Activated CD4-positive, alpha-beta memory T cell treated with anti-CD3 and anti-CD28 coated beads, Interleukin-2, amount 10 ng/mL, durations not matched to agents 7 days and 5 days (primary cell): ENCODE data around the gene LRPAP1. TPM values are rescaled to one million over a fixed set of nuclear protein-coding genes. Genes with fewer than 3 reads are reported as not detected.

Experiments used
- CTCF ChIA-PET: fragments of 350-600 bp; sonication (Branson Sonifier 250); formaldehyde crosslinking; loops from one replicate; lab custom pipeline; 2021; ENCODE audit warnings: antibody characterized with exemption, inconsistent platforms; lab: Charles Lee
- POLR2A ChIA-PET: fragments of 350-600 bp; sonication (Branson Sonifier 250); formaldehyde crosslinking; loops from one replicate; lab custom pipeline; 2021; ENCODE audit warnings: antibody characterized with exemption; lab: Charles Lee
- DNase-seq: peaks from one replicate; pipeline ENCODE4 v3.0.0-alpha.2; 2020
- H3K27ac Mint-ChIP-seq: one replicate; pipeline ENCODE4 v1.8.0; 2021; ENCODE audit warnings: mild to moderate bottlenecking, mixed read lengths
- H3K27me3 Mint-ChIP-seq: one replicate; pipeline ENCODE4 v1.8.0; 2021; ENCODE audit warnings: mixed read lengths
- H3K36me3 Mint-ChIP-seq: one replicate; pipeline ENCODE4 v1.8.0; 2021; ENCODE audit warnings: low read depth, mixed read lengths
- H3K4me1 Mint-ChIP-seq: one replicate; pipeline ENCODE4 v1.8.0; 2021; ENCODE audit warnings: mixed read lengths
- H3K4me3 Mint-ChIP-seq: one replicate; pipeline ENCODE4 v1.8.0; 2021; ENCODE audit warnings: mild to moderate bottlenecking, mixed read lengths
- H3K9me3 Mint-ChIP-seq: one replicate; pipeline ENCODE4 v1.8.0; 2021; ENCODE audit warnings: mixed read lengths
- total RNA-seq, 2 experiments: library from RNA; stranded (reverse); gene quantifications; one replicate each; pipeline ENCODE4 v1.2.3, GENCODE V29; 2021

LRPAP1 gene
- total RNA-seq, 2 experiments from 2014 or later, result 71.0 to 72.3 TPM

DNA sequence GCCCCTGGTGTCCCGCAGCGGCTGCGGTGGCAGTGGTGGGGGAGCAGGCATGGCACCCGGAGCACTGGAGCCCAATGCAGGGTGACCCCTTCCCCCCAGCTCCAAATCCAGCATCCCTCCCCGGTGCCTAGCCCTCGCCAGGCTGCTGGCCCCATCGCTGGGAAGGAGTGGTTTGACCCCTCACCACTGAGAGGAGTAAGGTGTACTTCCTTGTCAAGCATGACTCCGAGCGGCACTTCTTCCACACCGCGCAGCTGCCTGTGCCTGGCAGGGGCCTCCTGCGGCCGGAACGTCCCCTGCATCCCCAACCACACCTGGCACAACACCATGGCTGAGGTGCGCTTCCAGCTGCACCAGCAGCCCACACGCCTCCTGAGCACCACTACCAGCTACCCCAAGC lies 27.0 kb downstream of the LRPAP1 start:
- no peaks in the 10 kb centered on the region for H3K27me3 Mint-ChIP-seq
- no peak for DNase-seq
- H3K36me3 Mint-ChIP-seq, result peaks cover 20% of the 10 kb centered on the region
- CTCF ChIA-PET, result interaction anchor here (1.9 kb wide), 1 partner anchor 25 kb away, joined by 7 read pairs; no protein-coding TSS in a partner anchor
- H3K9me3 Mint-ChIP-seq, result no peaks in the 10 kb centered on the region
- POLR2A ChIA-PET, result interaction anchor here (0.6 kb wide), 1 partner anchor 398 kb away, joined by 3 read pairs; no protein-coding TSS in a partner anchor
- H3K4me1 Mint-ChIP-seq, result peaks cover 10% of the 10 kb centered on the region
- H3K4me3 Mint-ChIP-seq, result no peak overlapping the region
- no peak overlapping the region for H3K27ac Mint-ChIP-seq

DNA sequence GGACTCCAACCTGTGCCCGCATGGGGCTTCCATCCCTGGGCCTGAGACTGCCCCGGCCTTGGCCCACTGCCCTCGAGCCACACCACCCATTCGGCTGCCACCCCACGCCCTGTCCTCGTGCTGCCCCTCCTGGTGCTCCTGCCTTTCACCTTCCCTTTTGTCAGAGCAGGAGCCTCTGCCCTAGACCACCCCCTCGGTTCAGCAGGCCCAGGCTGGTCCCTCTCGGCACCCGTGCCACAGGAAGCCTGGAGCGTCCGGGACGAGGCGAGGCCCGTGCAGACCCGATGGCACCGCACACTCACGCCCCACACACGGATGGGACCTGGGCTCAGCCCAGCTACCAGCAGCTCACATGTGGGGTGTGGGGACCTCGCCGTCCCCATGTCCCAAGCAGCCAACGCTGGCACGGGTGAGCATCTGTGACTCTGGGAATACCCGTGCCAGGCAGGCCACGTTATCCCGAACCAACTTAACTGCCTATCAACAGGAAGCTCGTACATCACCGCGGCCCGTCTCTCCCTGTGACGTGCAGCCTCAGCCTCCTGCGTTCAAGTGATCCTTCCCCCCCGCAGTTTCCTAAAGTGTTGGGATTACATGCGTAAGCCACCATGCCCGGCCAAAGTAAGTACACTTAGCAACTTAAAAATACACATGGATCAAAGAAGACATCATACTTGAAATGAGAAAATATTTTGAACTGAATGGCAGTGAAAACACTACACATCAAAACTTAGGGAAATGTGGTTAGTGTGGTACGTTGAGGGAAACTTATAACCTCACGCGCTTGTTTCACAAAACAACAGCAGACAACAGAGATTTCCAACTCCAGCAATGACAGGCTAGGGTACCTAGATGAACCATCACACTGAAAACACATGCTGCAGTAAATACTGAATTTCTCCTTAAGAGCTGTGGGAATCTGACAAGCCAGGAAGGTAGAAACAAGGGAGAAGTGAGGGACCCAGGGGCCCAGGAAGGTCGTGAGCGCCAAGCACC lies 29.0 kb downstream of the LRPAP1 start:
- ChIA-PET POLR2A (no interaction called here), CTCF (no interaction called here)
- Mint-ChIP-seq H3K36me3 (peaks cover 9% of the 10 kb centered on the region), H3K27ac (no peak overlapping the region), H3K9me3 (no peaks in the 10 kb centered on the region), H3K4me3 (no peak overlapping the region), H3K4me1 (peaks cover 8% of the 10 kb centered on the region), H3K27me3 (no peaks in the 10 kb centered on the region)
- DNase-seq, result no peak

DNA sequence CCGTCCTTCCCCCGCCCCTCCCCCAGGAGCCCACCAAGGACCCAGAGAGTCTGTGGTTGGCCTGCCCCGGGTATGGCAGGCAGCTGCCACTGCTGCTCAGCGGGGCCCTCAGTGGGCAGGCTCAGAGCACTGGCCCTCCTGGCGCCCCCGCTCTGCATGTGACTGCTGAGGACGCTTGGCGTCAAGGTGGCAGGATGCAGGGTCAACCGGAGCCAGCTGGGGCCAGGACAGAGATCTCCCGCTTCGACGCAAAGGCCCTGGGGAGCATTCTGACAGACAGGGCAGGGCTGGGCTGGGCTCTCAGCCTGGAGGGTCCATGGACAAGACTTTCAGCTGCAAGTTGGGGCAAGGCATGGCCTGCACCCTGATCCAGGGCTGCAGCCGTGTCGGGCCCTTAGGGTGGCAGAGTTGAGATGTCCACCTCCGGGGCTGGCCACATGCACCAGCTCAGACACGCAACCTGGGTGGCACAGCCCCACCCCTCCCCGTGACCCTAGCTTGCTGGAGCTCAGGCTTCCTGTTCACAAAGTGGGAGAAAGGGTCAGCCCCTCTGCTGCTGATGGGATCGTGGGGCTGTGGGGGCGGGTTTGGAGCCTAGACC lies 30.3 kb downstream of the LRPAP1 start:
- POLR2A ChIA-PET, result no interaction called here
- DNase-seq, result no peak
- Mint-ChIP-seq H3K27ac (no peak overlapping the region), H3K4me3 (no peak overlapping the region), H3K4me1 (peaks cover 8% of the 10 kb centered on the region), H3K27me3 (no peaks in the 10 kb centered on the region), H3K9me3 (no peaks in the 10 kb centered on the region), H3K36me3 (peaks cover 3% of the 10 kb centered on the region)
- CTCF ChIA-PET, result no interaction called here

DNA sequence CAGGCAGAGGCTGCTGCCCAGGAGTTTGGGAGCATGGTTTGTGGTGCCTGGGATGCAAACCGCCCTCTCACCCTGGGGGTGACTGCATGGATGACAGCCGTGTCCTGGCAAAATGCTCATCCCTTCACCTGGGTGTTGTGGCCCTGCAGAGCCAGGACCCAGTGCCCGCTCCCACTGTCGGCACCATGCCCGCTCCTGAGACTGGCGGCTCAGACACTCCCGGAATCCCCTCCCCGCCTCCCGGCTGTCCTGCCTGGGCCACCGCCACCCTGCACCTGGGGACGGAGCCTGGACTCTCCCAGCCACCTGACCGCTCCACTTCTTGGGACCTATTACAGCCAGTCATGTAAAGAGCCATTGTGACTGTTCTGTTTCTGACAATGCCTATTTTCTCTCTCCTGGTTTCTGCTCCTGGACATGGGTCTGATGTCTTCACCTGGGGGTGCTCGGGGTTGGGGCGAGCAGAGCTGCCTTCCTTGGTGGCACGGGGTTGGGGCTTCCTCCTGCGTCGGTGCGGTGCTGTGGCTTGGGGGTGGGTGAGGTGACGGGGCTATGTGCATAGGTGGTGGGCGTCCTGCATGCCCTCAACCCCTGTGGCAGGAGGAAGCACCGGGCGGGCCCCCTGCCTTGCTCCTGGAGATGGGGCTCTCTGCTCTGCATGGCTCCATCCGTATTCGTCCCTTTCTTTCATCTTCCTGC lies 30.9 kb downstream of the LRPAP1 start:
- CTCF ChIA-PET, result no interaction called here
- H3K9me3 Mint-ChIP-seq, result no peaks in the 10 kb centered on the region
- no peak overlapping the region for H3K27ac Mint-ChIP-seq
- peaks cover 8% of the 10 kb centered on the region for H3K4me1 Mint-ChIP-seq
- no peaks in the 10 kb centered on the region for H3K36me3 Mint-ChIP-seq
- H3K27me3 Mint-ChIP-seq, result no peaks in the 10 kb centered on the region
- POLR2A ChIA-PET, result no interaction called here
- H3K4me3 Mint-ChIP-seq, result no peak overlapping the region
- no peak for DNase-seq

DNA sequence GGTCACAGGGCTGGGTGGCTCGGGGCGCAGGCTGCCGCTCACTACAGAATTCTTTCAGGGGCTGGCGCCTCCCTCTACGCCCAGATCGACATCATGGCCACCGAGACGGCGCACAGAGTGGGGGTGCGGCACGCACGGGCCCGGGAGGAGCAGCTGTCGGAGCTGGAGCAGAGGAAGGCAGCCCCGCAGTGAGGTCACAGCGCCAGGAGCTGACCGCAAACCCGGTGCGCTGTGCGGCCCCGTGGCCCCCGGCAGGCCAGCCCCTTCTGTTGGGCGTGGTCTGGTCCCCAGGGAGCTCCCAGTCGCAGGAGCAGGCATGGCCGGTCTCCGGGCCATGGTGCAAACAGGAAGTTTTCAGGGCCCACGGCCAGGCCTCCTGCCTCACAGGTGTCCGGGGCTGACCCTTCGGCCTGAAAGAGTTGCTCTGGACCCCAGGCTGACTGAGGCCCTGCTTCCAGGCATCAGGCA lies 31.6 kb downstream of the LRPAP1 start:
- Mint-ChIP-seq H3K4me1 (peaks cover 8% of the 10 kb centered on the region), H3K27ac (no peak overlapping the region), H3K36me3 (no peaks in the 10 kb centered on the region), H3K4me3 (no peak overlapping the region), H3K27me3 (no peaks in the 10 kb centered on the region), H3K9me3 (no peaks in the 10 kb centered on the region)
- DNase-seq, result no peak
- ChIA-PET POLR2A (no interaction called here), CTCF (no interaction called here)

DNA sequence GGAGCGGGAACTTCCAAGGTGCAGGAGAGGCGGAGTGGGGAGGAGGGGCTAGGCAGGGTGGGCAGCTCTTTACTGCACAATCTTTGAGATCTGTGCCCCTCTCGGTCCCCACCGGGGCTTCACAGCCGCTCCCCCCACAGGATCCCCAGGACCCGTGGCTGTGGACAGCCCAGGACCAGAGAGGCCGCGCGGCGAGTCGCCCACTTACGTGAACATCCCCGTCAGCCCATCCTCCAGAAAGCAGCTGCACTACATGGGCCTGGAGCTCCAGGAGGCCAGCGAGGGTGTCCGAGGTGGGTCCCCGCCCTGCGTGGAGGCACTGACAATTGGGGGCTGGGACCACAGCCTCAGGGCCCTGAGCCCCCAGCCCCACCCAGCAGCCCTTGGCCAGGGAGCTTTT lies 32.1 kb downstream of the LRPAP1 start:
- Mint-ChIP-seq H3K4me1 (peaks cover 8% of the 10 kb centered on the region), H3K36me3 (no peaks in the 10 kb centered on the region), H3K27ac (no peak overlapping the region), H3K4me3 (no peak overlapping the region), H3K27me3 (peaks cover 2% of the 10 kb centered on the region), H3K9me3 (no peaks in the 10 kb centered on the region)
- DNase-seq, result no peak
- POLR2A ChIA-PET, result no interaction called here
- CTCF ChIA-PET, result no interaction called here

DNA sequence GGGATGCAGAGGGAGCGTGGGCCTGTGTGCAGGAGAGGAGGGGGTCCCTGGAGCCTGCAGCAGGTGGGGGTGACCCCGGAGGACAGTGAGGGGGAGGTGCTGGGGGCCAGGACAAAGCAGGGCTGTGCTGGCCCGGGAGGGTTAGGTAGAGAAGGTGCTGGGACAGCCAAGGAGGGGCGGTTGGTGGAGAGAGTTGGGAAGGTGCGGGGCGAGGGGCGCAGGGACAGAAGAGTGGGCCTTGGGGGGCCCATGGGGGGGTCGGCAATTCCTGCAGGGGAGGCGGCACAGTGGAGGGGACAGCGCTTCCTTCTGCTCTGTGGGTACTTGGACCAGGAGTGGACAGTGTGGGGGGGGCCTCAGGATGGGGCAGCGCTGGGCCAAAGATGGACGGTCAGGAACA lies 32.5 kb downstream of the LRPAP1 start:
- H3K4me3 Mint-ChIP-seq, result no peak overlapping the region
- H3K27ac Mint-ChIP-seq, result no peak overlapping the region
- no peaks in the 10 kb centered on the region for H3K36me3 Mint-ChIP-seq
- CTCF ChIA-PET, result no interaction called here
- POLR2A ChIA-PET, result no interaction called here
- H3K4me1 Mint-ChIP-seq, result peaks cover 8% of the 10 kb centered on the region
- no peak for DNase-seq
- peaks cover 2% of the 10 kb centered on the region for H3K27me3 Mint-ChIP-seq
- H3K9me3 Mint-ChIP-seq, result no peaks in the 10 kb centered on the region

DNA sequence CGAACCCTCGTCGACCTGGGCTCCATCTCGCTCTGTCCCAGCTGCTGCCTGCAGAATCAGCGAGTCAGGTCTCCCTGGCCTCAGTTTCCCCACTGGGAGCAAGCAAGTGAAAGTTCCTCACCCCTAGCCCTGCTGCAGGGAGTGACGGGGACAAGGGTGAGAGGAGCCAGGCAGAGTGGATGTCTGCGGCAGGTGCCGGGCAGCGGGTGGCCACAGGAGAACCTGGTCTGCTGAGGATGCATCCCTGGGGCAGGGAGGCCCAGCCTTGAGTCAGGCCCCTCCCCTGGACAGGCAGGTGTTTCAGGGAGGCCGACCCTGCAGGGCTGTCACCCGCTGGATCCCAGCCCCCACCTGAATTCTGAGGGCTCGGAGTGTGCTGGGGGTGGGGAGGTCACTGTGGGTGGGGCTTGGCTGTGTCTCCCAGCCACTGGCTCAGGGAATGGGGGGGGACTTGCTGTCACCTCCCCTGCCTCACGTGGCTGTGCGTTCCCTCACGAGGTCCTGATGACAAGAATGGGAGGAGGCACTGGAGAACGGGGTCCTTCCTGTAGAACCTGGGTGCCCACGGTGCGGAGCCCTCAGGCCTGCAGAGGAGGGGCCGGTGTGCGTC lies 33.2 kb downstream of the LRPAP1 start:
- ChIA-PET POLR2A (no interaction called here), CTCF (no interaction called here)
- H3K27me3 Mint-ChIP-seq, result peaks cover 2% of the 10 kb centered on the region
- H3K36me3 Mint-ChIP-seq, result no peaks in the 10 kb centered on the region
- H3K9me3 Mint-ChIP-seq, result no peaks in the 10 kb centered on the region
- no peak for DNase-seq
- peaks cover 8% of the 10 kb centered on the region for H3K4me1 Mint-ChIP-seq
- no peak overlapping the region for H3K4me3 Mint-ChIP-seq
- no peak overlapping the region for H3K27ac Mint-ChIP-seq

DNA sequence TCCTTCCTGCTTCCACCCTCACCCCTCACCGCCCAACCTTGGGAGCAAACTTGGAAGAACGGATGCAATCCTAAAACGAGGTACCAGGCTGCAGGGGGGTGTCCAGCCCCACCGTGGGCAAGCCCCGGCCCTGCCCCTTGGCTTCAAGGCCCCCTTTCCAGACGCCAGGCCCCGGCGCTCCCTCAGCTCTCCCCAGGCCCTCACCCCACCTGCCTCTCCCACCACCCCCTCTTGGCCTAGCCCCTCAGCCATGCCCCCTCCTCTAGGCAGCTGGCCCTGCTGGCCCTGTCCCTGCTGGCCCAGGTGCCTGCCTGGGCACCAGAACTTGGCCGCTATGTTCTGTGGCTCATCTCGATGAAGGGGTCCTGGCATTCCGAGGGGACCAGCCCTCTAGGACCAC lies 33.8 kb downstream of the LRPAP1 start:
- Mint-ChIP-seq H3K27me3 (peaks cover 2% of the 10 kb centered on the region), H3K4me1 (peaks cover 2% of the 10 kb centered on the region), H3K4me3 (no peak overlapping the region), H3K27ac (no peak overlapping the region), H3K9me3 (no peaks in the 10 kb centered on the region), H3K36me3 (no peaks in the 10 kb centered on the region)
- ChIA-PET CTCF (no interaction called here), POLR2A (no interaction called here)
- DNase-seq, result no peak

DNA sequence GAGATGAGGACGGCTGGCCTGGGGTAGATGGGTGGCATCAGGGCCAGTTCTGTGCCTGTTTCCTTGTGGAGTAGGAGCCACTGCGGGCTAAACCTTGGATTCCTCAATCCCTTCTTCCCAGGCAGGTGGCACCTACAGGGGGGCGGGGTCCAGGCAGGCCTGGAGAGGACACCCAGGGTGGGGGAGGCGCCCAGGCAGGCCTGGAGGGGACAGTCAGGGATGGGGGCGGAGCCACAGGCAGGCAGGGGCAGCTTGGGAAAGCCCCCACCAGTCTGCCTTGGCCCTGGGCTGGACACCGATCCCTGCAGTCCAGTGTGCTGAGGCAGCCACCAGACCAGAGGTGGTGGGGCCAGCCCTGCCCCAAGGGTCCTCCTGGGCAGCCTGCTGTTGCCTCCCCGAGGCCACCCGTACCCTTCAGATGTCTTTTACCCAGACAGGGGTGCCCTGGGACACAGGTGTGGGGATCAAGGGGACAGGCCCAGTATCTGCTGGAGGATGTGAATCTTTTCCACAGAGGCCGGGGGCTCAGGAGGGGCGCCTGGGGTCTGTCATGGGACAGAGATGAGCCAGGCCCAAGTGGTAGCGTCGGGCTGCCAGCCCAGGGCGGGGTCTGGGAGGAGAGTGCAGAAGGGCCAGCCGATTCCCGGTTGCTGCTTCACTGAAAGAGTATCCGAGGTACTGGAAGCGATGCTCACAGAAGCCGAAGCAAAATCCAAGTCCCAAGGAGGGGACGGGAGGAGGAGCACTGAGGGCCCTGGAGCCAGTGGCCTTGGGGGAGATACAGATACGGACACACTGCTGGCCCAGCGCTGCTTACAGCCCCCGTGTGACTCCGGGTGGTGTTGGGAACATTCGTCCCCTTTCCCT lies 34.5 kb downstream of the LRPAP1 start:
- no peak for DNase-seq
- no peaks in the 10 kb centered on the region for H3K36me3 Mint-ChIP-seq
- H3K9me3 Mint-ChIP-seq, result no peaks in the 10 kb centered on the region
- no peak overlapping the region for H3K4me3 Mint-ChIP-seq
- ChIA-PET CTCF (no interaction called here), POLR2A (no interaction called here)
- H3K4me1 Mint-ChIP-seq, result no peaks in the 10 kb centered on the region
- H3K27ac Mint-ChIP-seq, result no peak overlapping the region
- H3K27me3 Mint-ChIP-seq, result peaks cover 2% of the 10 kb centered on the region

DNA sequence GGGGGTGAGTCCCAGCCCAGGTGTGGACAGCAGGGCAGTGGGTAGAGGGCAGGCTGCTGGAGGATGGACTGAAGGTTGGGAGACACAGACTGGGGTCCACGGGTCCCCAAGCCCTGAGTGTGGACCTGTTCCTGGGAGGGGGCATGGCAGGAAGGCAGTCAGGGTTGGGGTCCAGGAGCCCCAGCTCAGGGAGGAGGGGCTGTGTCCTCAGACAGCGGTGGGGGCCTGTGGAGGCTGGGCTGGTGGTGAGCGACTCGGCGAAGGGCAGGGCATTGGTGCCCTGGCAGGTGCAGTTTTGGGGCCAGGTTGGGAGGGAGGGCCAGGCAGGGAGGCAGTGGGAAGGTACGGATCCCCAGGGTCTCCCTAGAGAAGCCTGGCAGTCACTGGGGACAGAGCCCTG lies 35.1 kb downstream of the LRPAP1 start:
- DNase-seq, result no peak
- Mint-ChIP-seq H3K9me3 (no peaks in the 10 kb centered on the region), H3K27me3 (peaks cover 3% of the 10 kb centered on the region), H3K36me3 (no peaks in the 10 kb centered on the region), H3K4me3 (no peak overlapping the region), H3K4me1 (no peaks in the 10 kb centered on the region), H3K27ac (no peak overlapping the region)
- POLR2A ChIA-PET, result interaction anchor here (1.3 kb wide), 1 partner anchor 9 kb away, joined by 3 read pairs; no protein-coding TSS in a partner anchor
- CTCF ChIA-PET, result no interaction called here

DNA sequence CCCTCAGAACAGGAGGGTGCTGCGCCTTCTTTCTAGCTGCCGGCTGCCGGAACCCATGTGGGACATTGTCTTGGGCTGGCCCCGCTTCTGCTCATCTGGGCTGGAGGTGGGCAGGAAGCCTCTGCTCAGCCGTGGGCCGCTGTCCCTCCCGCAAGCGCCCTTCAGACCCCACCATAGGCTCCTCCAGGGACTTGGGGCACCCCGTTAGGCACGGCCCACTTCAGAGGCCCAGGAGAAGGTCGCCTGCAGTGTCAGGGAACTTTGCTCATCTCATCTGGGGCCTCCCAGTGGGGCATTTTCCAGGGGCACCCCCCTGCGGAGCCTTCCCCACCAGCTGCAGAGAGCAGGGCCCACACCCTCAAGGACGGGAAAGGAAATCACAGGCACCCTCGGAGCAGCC lies 36.2 kb downstream of the LRPAP1 start:
- H3K27me3 Mint-ChIP-seq, result peaks cover 8% of the 10 kb centered on the region
- no peak overlapping the region for H3K27ac Mint-ChIP-seq
- ChIA-PET CTCF (interaction anchor here (1.6 kb wide), 1 partner anchor 16 kb away, joined by 6 read pairs; no protein-coding TSS in a partner anchor), POLR2A (interaction anchor here (1.3 kb wide), 1 partner anchor 8 kb away, joined by 3 read pairs; no protein-coding TSS in a partner anchor)
- H3K4me1 Mint-ChIP-seq, result no peaks in the 10 kb centered on the region
- DNase-seq, result no peak
- H3K4me3 Mint-ChIP-seq, result no peak overlapping the region
- no peaks in the 10 kb centered on the region for H3K36me3 Mint-ChIP-seq
- H3K9me3 Mint-ChIP-seq, result no peaks in the 10 kb centered on the region
